A549 (cell line): ENCODE data around the gene ZFHX3. TPM values are rescaled to one million over a fixed set of nuclear protein-coding genes. Genes with fewer than 3 reads are reported as not detected.

Experiments used
- ATAC-seq, 2 experiments: fragments of 200-7000 bp in 1 of 2; fragments of >200 bp in 1 of 2; cut with Nextera tagmentation in 1 of 2; cut with Tn5 transposase in 1 of 2; 3 replicates each; pipeline versions ENCODE4 v1.8.0 to v1.9.1; 2018 to 2020; ENCODE audit warnings: mild to moderate bottlenecking in 1 of 2, moderate library complexity in 1 of 2
- CTCF ChIA-PET: fragments of 300-600 bp; sonication (Branson Sonifier 250); formaldehyde crosslinking; extraction: SDS; loops from one replicate; lab custom pipeline; 2021; ENCODE audit warnings: antibody characterized with exemption, inconsistent platforms; lab: Yijun Ruan, JAX
- POLR2A ChIA-PET: fragments of 350-600 bp; formaldehyde crosslinking; extraction: SDS; loops from one replicate; lab custom pipeline; 2021; ENCODE audit warnings: antibody characterized with exemption, inconsistent platforms; lab: Yijun Ruan, JAX
- DNase-seq, 2 experiments: peaks; one replicate each; pipeline versions ENCODE4 v3.0.0 to v3.0.0-alpha.2; 2011 to 2016; ENCODE audit warnings: low read depth in 1 of 2, low spot score in 1 of 2
- FAIRE-seq: peaks from 2 replicates; lab custom pipeline; 2011; peaks lifted over from hg19 to GRCh38; lab: Jason Lieb, UNC
- H3K27ac ChIP-seq, 2 experiments: fragments of >200 bp; sonication (Bioruptor Twin); formaldehyde crosslinking; 3 replicates each; pipeline ENCODE4 v1.5.1; 2016 to 2017
- H3K4me1 ChIP-seq: fragments of >200 bp; sonication (Bioruptor Twin); formaldehyde crosslinking; 3 replicates; pipeline ENCODE4 v1.6.1; 2016
- H3K4me2 ChIP-seq: fragments of >200 bp; sonication (Bioruptor Twin); formaldehyde crosslinking; 3 replicates; pipeline ENCODE4 v1.6.1; 2016
- H3K4me3 ChIP-seq: fragments of >200 bp; sonication (Bioruptor Twin); formaldehyde crosslinking; 3 replicates; pipeline ENCODE4 v1.5.1; 2016
- H3K9me3 ChIP-seq: fragments of >200 bp; sonication (Bioruptor Twin); formaldehyde crosslinking; 3 replicates; pipeline ENCODE4 v1.6.1; 2016
- BHLHE40 ChIP-seq: IDR thresholded peaks from 2 replicates; pipeline ENCODE4 v1.6.1; 2012; ENCODE audit warnings: low read depth, low read length, inconsistent platforms
- CBX8 ChIP-seq: fragments of 200-600 bp; sonication (generic); IDR thresholded peaks from 2 replicates; pipeline ENCODE4 v1.6.1; 2016
- CHD4 ChIP-seq: fragments of 200-600 bp; sonication (generic); IDR thresholded peaks from 2 replicates; pipeline ENCODE4 v1.6.1; 2016; ENCODE audit warnings: antibody characterized with exemption, mild to moderate bottlenecking, borderline replicate concordance
- FOSB ChIP-seq: fragments of 250-450 bp; sonication (Bioruptor Pico); IDR thresholded peaks from 2 replicates; pipeline ENCODE4 v1.5.0; 2020; ENCODE audit warnings: mild to moderate bottlenecking, moderate library complexity
- FOXS1 ChIP-seq: fragments of 250-450 bp; sonication (Bioruptor Pico); IDR thresholded peaks from 2 replicates; pipeline ENCODE4 v1.5.0; 2020; ENCODE audit warnings: mild to moderate bottlenecking, moderate library complexity
- HOXA7 ChIP-seq: fragments of 250-450 bp; sonication (Bioruptor Pico); IDR thresholded peaks from 2 replicates; pipeline ENCODE4 v1.5.0; 2020; ENCODE audit warnings: mild to moderate bottlenecking, moderate library complexity
- HOXB5 ChIP-seq: fragments of 250-450 bp; sonication (Bioruptor Pico); IDR thresholded peaks from 2 replicates; pipeline ENCODE4 v1.5.0; 2020; ENCODE audit warnings: mild to moderate bottlenecking, moderate library complexity
- JUN ChIP-seq, 2 experiments: fragments of >200 bp; sonication (Bioruptor Twin); formaldehyde crosslinking; IDR thresholded peaks; 2 replicates in 1 of 2; 3 replicates in 1 of 2; pipeline ENCODE4 v1.6.1; 2016 to 2017
- KDM1A ChIP-seq: fragments of 200-600 bp; sonication (generic); IDR thresholded peaks from 2 replicates; pipeline ENCODE4 v1.6.1; 2016; ENCODE audit warnings: low read depth, mild to moderate bottlenecking
- NR3C1 ChIP-seq: fragments of >200 bp; sonication (Bioruptor Twin); formaldehyde crosslinking; IDR thresholded peaks from 3 replicates; pipeline ENCODE4 v1.6.1; 2017
- PHF8 ChIP-seq: fragments of 200-600 bp; sonication (generic); IDR thresholded peaks from 2 replicates; pipeline ENCODE4 v1.6.1; 2016; ENCODE audit warnings: low read depth, mild to moderate bottlenecking, antibody characterized with exemption, moderate library complexity, borderline replicate concordance
- POLR2A ChIP-seq: IDR thresholded peaks from 2 replicates; pipeline ENCODE4 v1.6.1; 2012; ENCODE audit warnings: mild to moderate bottlenecking, low read length
- RAD21 ChIP-seq, 2 experiments: fragments of >200 bp in 1 of 2; sonication (Bioruptor Twin) in 1 of 2; formaldehyde crosslinking in 1 of 2; IDR thresholded peaks in 1 of 2; conservative IDR thresholded peaks in 1 of 2; 2 replicates in 1 of 2; 3 replicates in 1 of 2; pipeline ENCODE4 v1.6.1; 2012 to 2018; ENCODE audit warnings: inconsistent platforms in 1 of 2
- SMC3 ChIP-seq: fragments of >200 bp; sonication (Bioruptor Twin); formaldehyde crosslinking; IDR thresholded peaks from 3 replicates; pipeline ENCODE4 v1.6.1; 2018; ENCODE audit warnings: inconsistent platforms
- SREBF2 ChIP-seq: fragments of 450-650 bp; IDR thresholded peaks from 2 replicates; pipeline ENCODE4 v1.6.1; 2014; ENCODE audit warnings: mild to moderate bottlenecking, moderate library complexity
- TFCP2L1 ChIP-seq: fragments of 250-450 bp; sonication (Bioruptor Pico); IDR thresholded peaks from 2 replicates; pipeline ENCODE4 v1.5.0; 2021; ENCODE audit warnings: mild to moderate bottlenecking
- ZSCAN20 ChIP-seq: fragments of 250-450 bp; sonication (Bioruptor Pico); IDR thresholded peaks from 2 replicates; pipeline ENCODE4 v1.8.0; 2022; ENCODE audit warnings: mild to moderate bottlenecking, moderate library complexity
- WGBS: methylation state at CpG from one replicate; pipeline ENCODE4 v1.1.6; 2017; ENCODE audit errors: missing lambda C conversion rate; 5-methylcytosine and 5-hydroxymethylcytosine counted together
- polyA plus RNA-seq, 4 experiments: library from polyadenylated mRNA; depleted of rRNA in 3 of 4; stranded (reverse); fragments of >200 nt; fragmentation: RNase III in 1 of 4; extraction: RNeasy Plus Mini Kit Qiagen cat#74134 plus additional on column Dnase treatment in 1 of 4; gene quantifications; 2 replicates in 3 of 4; 3 replicates in 1 of 4; pipeline ENCODE4 v1.2.3, GENCODE V29; 2011 to 2017
- TF ChIP-seq, protein P1 (sequence below): fragments of >200 bp; sonication (Bioruptor Twin); formaldehyde crosslinking; IDR thresholded peaks from 3 replicates; pipeline ENCODE4 v1.6.1; 2016
- TF ChIP-seq, protein P2 (sequence below): IDR thresholded peaks from 2 replicates; pipeline ENCODE4 v1.6.1; 2012
- TF ChIP-seq, protein P3 (sequence below): fragments of 250-450 bp; sonication (Bioruptor Pico); IDR thresholded peaks from 2 replicates; pipeline ENCODE4 v1.5.0; 2021; ENCODE audit warnings: mild to moderate bottlenecking, moderate library complexity, borderline replicate concordance
- TF ChIP-seq, protein P4 (sequence below): fragments of >200 bp; sonication (Bioruptor Twin); formaldehyde crosslinking; IDR thresholded peaks from 3 replicates; pipeline ENCODE4 v1.5.1; 2016

The ZFHX3 gene
- polyA plus RNA-seq, 2 of the 4 experiments (the other 2 are of a cell fraction): 3.9 to 6.5 TPM

DNA sequence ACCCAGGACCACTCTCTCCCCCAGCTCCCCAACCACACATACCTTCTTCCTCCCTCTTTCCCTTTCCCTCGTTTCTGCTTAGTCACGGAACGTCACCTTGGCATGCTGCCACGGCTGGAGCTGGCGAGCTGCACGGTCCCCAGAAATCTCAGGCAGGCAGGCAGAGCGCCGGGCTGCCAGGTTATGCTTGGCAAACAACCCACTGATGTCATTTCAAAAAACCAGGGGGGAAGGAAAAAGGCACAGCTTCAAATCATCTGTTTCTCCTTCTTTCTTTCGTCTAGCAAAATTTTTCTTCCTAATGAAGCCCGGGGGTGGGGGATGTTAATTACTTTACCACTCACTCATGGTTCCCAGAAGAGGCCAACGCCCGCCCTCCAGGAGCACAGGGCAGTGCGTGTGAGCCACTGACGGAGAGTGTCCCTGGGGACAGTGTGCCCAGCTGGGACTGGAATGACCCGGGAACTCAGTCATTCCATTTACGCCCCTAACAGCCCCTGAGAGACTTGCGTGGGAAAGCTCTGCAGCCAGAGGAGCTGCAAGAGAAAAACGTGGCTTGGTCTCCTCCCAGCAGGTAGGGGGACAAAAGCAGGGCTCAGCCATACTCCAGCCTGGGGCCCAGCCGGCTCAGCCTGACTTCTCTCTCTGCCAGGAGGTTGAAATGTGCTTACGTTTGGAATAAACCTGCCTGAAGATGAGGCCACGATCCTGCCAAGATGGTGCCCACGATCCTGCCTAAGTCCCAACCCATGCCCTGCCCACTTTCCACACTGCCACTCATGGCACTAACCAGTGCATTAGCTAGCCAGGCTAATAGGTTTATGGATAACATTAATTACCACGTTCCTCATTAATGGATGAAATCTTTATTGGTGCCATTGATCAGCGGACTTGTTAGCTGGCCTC lies 198.9 kb downstream of the ZFHX3 start (continued):
- TF ChIP-seq, protein P1, sequence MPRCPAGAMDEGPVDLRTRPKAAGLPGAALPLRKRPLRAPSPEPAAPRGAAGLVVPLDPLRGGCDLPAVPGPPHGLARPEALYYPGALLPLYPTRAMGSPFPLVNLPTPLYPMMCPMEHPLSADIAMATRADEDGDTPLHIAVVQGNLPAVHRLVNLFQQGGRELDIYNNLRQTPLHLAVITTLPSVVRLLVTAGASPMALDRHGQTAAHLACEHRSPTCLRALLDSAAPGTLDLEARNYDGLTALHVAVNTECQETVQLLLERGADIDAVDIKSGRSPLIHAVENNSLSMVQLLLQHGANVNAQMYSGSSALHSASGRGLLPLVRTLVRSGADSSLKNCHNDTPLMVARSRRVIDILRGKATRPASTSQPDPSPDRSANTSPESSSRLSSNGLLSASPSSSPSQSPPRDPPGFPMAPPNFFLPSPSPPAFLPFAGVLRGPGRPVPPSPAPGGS: no peak
- TF ChIP-seq POLR2A (no peak), BHLHE40 (no peak), NR3C1 (no peak), JUN (IDR thresholded peaks at IDR 0.05) (peak in 1 of 2 experiments; percentile 42; a peak in 3 of 5 replicates), HOXB5 (peak; percentile 52; the same call in 1 of the 2 replicates), HOXA7 (CRISPR knock-in tag) (no peak), KDM1A (no peak), FOSB (CRISPR knock-in tag) (0 out of 2 replicates have a peak, but pooled peaks have one; percentile 61), CHD4 (no peak), SREBF2 (no peak), PHF8 (no peak), FOXS1 (no peak), CBX8 (no peak)
- TF ChIP-seq, protein P2, sequence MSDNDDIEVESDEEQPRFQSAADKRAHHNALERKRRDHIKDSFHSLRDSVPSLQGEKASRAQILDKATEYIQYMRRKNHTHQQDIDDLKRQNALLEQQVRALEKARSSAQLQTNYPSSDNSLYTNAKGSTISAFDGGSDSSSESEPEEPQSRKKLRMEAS: peak; percentile 68

DNA sequence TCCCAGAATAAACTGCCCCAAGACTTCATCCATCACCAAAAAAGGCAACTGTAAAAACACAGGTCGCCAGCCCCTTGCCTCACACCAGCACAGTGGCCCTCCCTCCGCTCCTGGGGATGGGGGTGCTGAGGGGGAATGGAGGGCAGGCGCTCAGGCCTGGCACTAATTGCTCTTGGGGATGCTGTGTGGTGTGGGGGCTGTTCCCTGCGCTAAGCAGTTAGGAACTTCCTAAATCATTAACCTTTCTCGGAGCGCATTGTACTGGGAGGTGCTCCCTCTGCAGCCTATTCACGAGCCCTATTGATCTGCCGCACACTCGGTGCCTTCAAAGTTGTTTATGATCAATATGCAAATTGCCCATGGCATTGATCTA lies 199.9 kb downstream of the ZFHX3 start:
- H3K4me1 ChIP-seq: peaks cover 51% of the 10 kb centered on the region
- FAIRE-seq (no peak), ATAC-seq (peak; percentile 63 to 69), DNase-seq (peak; percentile 26 to 62)
- peak overlapping the region; percentile 99 for H3K4me2 ChIP-seq
- peak overlapping the region; percentile 97 to 100 for H3K27ac ChIP-seq
- ChIA-PET POLR2A (interaction anchor here (0.7 to 1.4 kb wide), 4 partner anchors 197 to 220 kb away, joined by 3 to 5 read pairs (median 3); no protein-coding TSS in a partner anchor), CTCF (interaction anchor here (0.8 to 8.0 kb wide), 10 partner anchors 8 to 199 kb away, joined by 3 to 90 read pairs (median 4); partner anchors contain the start of gene ZFHX3)
- no peaks in the 10 kb centered on the region for H3K9me3 ChIP-seq
- 6% methylated on average over 8 of the region's 9 CpGs for WGBS
- TF ChIP-seq TFCP2L1 (CRISPR knock-in tag) (peak; percentile 16; the same call in 1 of the 2 replicates), ZSCAN20 (CRISPR knock-in tag) (no peak)
- TF ChIP-seq, all 56 proteins: peak for 1
- H3K4me3 ChIP-seq: peak overlapping the region; percentile 48

DNA sequence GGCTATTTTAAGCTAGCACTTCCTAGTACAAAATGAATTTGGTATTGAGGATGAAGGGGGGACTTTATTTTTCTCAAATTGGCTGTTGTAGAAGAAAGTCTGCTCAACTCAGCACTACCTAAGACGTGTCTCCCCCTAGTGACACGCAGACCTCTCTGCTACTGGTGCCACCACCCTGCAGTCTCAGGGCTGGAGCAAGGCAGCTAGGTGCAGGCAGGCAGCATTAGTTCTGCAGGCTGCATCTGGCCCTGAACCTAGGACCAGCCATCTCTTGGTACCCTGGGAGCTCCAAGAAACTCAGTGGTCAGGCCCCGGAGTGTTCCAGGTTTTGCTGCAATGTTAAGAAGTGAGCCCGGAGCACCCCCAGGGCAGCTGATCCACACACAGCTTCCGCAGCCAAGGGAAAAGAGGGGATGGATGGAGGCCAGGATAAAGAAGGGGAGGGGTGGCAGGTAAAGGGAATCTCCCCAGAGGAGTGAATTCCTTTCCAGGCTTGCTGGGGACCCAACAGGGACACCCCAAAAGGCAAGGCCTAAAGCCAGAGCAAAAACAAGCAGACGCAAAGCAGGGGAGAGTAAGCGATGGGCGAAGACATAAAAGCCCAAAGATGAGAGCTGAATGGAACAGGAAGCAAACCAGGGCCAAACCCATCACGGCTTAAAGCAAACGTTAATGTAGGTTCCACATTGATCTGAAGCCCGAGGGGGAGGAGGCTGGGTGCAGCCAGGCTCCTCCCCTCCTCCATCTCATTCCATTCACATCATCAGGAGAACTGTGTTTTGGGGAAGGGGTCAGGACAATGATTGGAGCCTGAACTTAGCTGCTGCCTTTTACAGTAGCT lies 200.5 kb downstream of the ZFHX3 start:
- Histone ChIP-seq H3K4me3 (peak overlapping the region; percentile 48), H3K4me1 (peaks cover 51% of the 10 kb centered on the region), H3K4me2 (peak overlapping the region; percentile 99), H3K27ac (peak overlapping the region; percentile 97 to 100), H3K9me3 (no peaks in the 10 kb centered on the region)
- ATAC-seq (peak; percentile 71 to 80), DNase-seq (peak; percentile 63 to 76), FAIRE-seq (peak; percentile 51)
- WGBS: 41% methylated on average over 11 of the region's 11 CpGs
- POLR2A ChIA-PET: interaction anchor here (1.1 to 1.4 kb wide), 2 partner anchors 206 to 208 kb away, joined by 3 to 5 read pairs; no protein-coding TSS in a partner anchor
- CTCF ChIA-PET: interaction anchor here (0.5 to 8.0 kb wide), 20 partner anchors 9 to 345 kb away, joined by 3 to 90 read pairs (median 4); partner anchors contain the start of gene ZFHX3
- peak; percentile 57 to 65 for TF ChIP-seq RAD21 (conservative IDR thresholded peaks at IDR 0.05 in 1 of 2, IDR thresholded peaks at IDR 0.05 in 1 of 2)
- TF ChIP-seq SMC3: peak; percentile 58
- TF ChIP-seq, protein P3, sequence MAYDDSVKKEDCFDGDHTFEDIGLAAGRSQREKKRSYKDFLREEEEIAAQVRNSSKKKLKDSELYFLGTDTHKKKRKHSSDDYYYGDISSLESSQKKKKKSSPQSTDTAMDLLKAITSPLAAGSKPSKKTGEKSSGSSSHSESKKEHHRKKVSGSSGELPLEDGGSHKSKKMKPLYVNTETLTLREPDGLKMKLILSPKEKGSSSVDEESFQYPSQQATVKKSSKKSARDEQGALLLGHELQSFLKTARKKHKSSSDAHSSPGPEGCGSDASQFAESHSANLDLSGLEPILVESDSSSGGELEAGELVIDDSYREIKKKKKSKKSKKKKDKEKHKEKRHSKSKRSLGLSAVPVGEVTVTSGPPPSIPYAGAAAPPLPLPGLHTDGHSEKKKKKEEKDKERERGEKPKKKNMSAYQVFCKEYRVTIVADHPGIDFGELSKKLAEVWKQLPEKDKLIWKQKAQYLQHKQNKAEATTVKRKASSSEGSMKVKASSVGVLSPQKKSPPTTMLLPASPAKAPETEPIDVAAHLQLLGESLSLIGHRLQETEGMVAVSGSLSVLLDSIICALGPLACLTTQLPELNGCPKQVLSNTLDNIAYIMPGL: no peak
- TF ChIP-seq, protein P4, sequence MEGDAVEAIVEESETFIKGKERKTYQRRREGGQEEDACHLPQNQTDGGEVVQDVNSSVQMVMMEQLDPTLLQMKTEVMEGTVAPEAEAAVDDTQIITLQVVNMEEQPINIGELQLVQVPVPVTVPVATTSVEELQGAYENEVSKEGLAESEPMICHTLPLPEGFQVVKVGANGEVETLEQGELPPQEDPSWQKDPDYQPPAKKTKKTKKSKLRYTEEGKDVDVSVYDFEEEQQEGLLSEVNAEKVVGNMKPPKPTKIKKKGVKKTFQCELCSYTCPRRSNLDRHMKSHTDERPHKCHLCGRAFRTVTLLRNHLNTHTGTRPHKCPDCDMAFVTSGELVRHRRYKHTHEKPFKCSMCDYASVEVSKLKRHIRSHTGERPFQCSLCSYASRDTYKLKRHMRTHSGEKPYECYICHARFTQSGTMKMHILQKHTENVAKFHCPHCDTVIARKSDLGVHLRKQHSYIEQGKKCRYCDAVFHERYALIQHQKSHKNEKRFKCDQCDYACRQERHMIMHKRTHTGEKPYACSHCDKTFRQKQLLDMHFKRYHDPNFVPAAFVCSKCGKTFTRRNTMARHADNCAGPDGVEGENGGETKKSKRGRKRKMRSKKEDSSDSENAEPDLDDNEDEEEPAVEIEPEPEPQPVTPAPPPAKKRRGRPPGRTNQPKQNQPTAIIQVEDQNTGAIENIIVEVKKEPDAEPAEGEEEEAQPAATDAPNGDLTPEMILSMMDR: peak; percentile 68
